Neural cell (in vitro differentiated cells): ENCODE measurements around the gene GLB1L2. TPM values are rescaled to one million over a fixed set of nuclear protein-coding genes. Genes with fewer than 3 reads are reported as not detected.

Experiments
- H2AFZ ChIP-seq: fragments of 200-600, 300-800 bp; sonication (generic), shearing (Covaris generic); 2 replicates; pipeline ENCODE4 v1.6.0; 2014; ENCODE audit warnings: low read depth, mild to moderate bottlenecking, antibody characterized with exemption, low read length, moderate library complexity
- H3F3A ChIP-seq: fragments of 200-600 bp; shearing (Covaris generic); 2 replicates; pipeline ENCODE4 v1.6.1; 2016; ENCODE audit warnings: mild to moderate bottlenecking, moderate library complexity, mixed read lengths, antibody characterized with exemption, low read length; ENCODE audit not compliant: insufficient read depth, poor library complexity, severe bottlenecking
- H3K27ac ChIP-seq: fragments of 200-600, 300-800 bp; sonication (generic), shearing (Covaris generic); 2 replicates; pipeline ENCODE4 v1.5.1; 2014; ENCODE audit warnings: mild to moderate bottlenecking, low read length, moderate library complexity
- H3K27me3 ChIP-seq: fragments of 300-800, 200-600 bp; sonication (generic), shearing (Covaris generic); 2 replicates; pipeline ENCODE4 v1.6.0; 2014; ENCODE audit warnings: mild to moderate bottlenecking, low read depth, low read length, moderate library complexity; ENCODE audit not compliant: insufficient read depth
- H3K36me3 ChIP-seq: fragments of 300-800, 200-600 bp; sonication (generic), shearing (Covaris generic); 2 replicates; pipeline ENCODE4 v1.5.1; 2014; ENCODE audit warnings: mild to moderate bottlenecking, antibody characterized with exemption, low read length, moderate library complexity; ENCODE audit not compliant: insufficient read depth
- H3K4me2 ChIP-seq: fragments of 300-800, 200-600 bp; sonication (generic), shearing (Covaris generic); 2 replicates; pipeline ENCODE4 v1.6.0; 2014; ENCODE audit warnings: mild to moderate bottlenecking, low read length
- H3K4me3 ChIP-seq: fragments of 300-800, 200-600 bp; sonication (generic), shearing (Covaris generic); 2 replicates; pipeline ENCODE4 v1.5.1; 2014; ENCODE audit warnings: mild to moderate bottlenecking, low read length, moderate library complexity
- H3K79me2 ChIP-seq: fragments of 200-600 bp; shearing (Covaris generic); replicated peaks from 2 replicates; pipeline ENCODE4 v1.6.0; 2014; ENCODE audit warnings: mild to moderate bottlenecking, low read length, moderate library complexity; ENCODE audit not compliant: insufficient read depth
- H3K9ac ChIP-seq: fragments of 300-800, 200-600 bp; sonication (generic), shearing (Covaris generic); 2 replicates; pipeline ENCODE4 v1.6.1; 2016; ENCODE audit warnings: mild to moderate bottlenecking, low read length, mixed read lengths
- H3K9me2 ChIP-seq: fragments of 200-600 bp; shearing (Covaris generic); 2 replicates; pipeline ENCODE4 v1.6.1; 2016; ENCODE audit warnings: mild to moderate bottlenecking, low read length, mixed read lengths; ENCODE audit not compliant: insufficient read depth
- H3K9me3 ChIP-seq: fragments of 200-600, 300-800 bp; sonication (generic), shearing (Covaris generic); 2 replicates; pipeline ENCODE4 v1.6.1; 2016; ENCODE audit warnings: mild to moderate bottlenecking, mixed run types, low read length, moderate library complexity, mixed read lengths
- H4K20me1 ChIP-seq: fragments of 200-600 bp; shearing (Covaris generic); 2 replicates; pipeline ENCODE4 v1.6.1; 2016; ENCODE audit warnings: mild to moderate bottlenecking, mixed run types; ENCODE audit not compliant: insufficient read depth
- EP300 ChIP-seq: fragments of 450-650 bp; conservative IDR thresholded peaks from 2 replicates; pipeline ENCODE4 v1.6.1; 2014; ENCODE audit warnings: antibody characterized with exemption, mild to moderate bottlenecking, moderate library complexity; ENCODE audit not compliant: poor library complexity, severe bottlenecking
- EZH2 ChIP-seq: fragments of 200-600, 300-800 bp; shearing (Covaris generic), sonication (generic); IDR thresholded peaks from 2 replicates; pipeline ENCODE4 v1.6.1; 2014; ENCODE audit warnings: antibody characterized with exemption, low read length, borderline replicate concordance, mild to moderate bottlenecking; ENCODE audit not compliant: insufficient read depth, poor library complexity, severe bottlenecking
- MXI1 ChIP-seq: fragments of 450-650 bp; conservative IDR thresholded peaks from 2 replicates; pipeline ENCODE4 v1.6.1; 2014; ENCODE audit warnings: antibody characterized with exemption, mild to moderate bottlenecking; ENCODE audit not compliant: poor library complexity, severe bottlenecking
- POLR2AphosphoS5 ChIP-seq: IDR thresholded peaks from 2 replicates; pipeline ENCODE4 v1.6.1; 2012
- RAD21 ChIP-seq: fragments of 450-650 bp; conservative IDR thresholded peaks from 2 replicates; pipeline ENCODE4 v1.6.1; 2014; ENCODE audit warnings: antibody characterized with exemption, mild to moderate bottlenecking, moderate library complexity
- SMC3 ChIP-seq: fragments of 450-650 bp; conservative IDR thresholded peaks from 2 replicates; pipeline ENCODE4 v1.6.1; 2014; ENCODE audit warnings: antibody characterized with exemption, mild to moderate bottlenecking, moderate library complexity; ENCODE audit not compliant: poor library complexity
- TAF1 ChIP-seq: IDR thresholded peaks from 2 replicates; pipeline ENCODE4 v1.6.1; 2012; ENCODE audit warnings: low read depth
- polyA plus RNA-seq: library from polyadenylated mRNA; depleted of rRNA; stranded (reverse); fragments of >200 nt; gene quantifications from 2 replicates; pipeline ENCODE4 v1.2.3, GENCODE V29; 2014
- TF ChIP-seq, protein P1 (sequence below): fragments of 450-650 bp; IDR thresholded peaks from 2 replicates; pipeline ENCODE4 v1.5.1; 2014; ENCODE audit warnings: antibody characterized with exemption, mild to moderate bottlenecking, moderate library complexity; ENCODE audit not compliant: poor library complexity, severe bottlenecking
- TF ChIP-seq, protein P2 (sequence below): IDR thresholded peaks from 2 replicates; pipeline ENCODE4 v1.6.1; 2012; ENCODE audit warnings: borderline replicate concordance

The GLB1L2 gene
- polyA plus RNA-seq, 1 donor from 2014 or later: 1.6 TPM

DNA sequence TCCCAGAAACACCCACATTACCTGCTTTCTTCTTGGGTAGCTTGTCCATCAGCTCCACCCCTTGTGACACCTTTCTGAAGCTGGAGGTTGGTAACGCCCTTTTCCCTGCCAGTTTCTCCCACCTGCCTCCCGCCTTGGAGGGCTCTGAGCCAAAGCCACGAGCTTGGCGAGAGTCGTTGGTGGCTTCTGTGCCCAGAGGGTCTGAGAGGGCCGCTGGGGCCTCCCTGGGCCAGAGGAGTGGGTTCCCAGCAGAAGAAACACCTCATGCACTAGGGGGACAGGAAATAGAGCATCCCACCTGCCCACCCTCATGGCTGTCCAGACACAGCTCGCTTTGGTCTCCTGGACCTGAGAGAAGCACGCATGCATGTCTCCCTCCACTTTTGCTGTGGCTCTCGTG is 42.4 kb downstream of the GLB1L2 start:
- Histone ChIP-seq H2AFZ (no peak overlapping the region), H3K27me3 (no peaks in the 10 kb centered on the region), H3K36me3 (no peaks in the 10 kb centered on the region), H3K4me2 (no peak overlapping the region), H3K9me3 (no peaks in the 10 kb centered on the region), H3F3A (no peaks in the 10 kb centered on the region), H3K9me2 (no peaks in the 10 kb centered on the region), H3K4me3 (no peak overlapping the region), H4K20me1 (no peaks in the 10 kb centered on the region), H3K79me2 (no peaks in the 10 kb centered on the region), H3K9ac (no peak overlapping the region), H3K27ac (no peak overlapping the region)
- TF ChIP-seq TAF1 (no peak), EZH2 (no peak), RAD21 (no peak), MXI1 (no peak), EP300 (no peak), SMC3 (no peak), POLR2AphosphoS5 (no peak)
- TF ChIP-seq, protein P1, sequence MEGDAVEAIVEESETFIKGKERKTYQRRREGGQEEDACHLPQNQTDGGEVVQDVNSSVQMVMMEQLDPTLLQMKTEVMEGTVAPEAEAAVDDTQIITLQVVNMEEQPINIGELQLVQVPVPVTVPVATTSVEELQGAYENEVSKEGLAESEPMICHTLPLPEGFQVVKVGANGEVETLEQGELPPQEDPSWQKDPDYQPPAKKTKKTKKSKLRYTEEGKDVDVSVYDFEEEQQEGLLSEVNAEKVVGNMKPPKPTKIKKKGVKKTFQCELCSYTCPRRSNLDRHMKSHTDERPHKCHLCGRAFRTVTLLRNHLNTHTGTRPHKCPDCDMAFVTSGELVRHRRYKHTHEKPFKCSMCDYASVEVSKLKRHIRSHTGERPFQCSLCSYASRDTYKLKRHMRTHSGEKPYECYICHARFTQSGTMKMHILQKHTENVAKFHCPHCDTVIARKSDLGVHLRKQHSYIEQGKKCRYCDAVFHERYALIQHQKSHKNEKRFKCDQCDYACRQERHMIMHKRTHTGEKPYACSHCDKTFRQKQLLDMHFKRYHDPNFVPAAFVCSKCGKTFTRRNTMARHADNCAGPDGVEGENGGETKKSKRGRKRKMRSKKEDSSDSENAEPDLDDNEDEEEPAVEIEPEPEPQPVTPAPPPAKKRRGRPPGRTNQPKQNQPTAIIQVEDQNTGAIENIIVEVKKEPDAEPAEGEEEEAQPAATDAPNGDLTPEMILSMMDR: no peak
- TF ChIP-seq, protein P2, sequence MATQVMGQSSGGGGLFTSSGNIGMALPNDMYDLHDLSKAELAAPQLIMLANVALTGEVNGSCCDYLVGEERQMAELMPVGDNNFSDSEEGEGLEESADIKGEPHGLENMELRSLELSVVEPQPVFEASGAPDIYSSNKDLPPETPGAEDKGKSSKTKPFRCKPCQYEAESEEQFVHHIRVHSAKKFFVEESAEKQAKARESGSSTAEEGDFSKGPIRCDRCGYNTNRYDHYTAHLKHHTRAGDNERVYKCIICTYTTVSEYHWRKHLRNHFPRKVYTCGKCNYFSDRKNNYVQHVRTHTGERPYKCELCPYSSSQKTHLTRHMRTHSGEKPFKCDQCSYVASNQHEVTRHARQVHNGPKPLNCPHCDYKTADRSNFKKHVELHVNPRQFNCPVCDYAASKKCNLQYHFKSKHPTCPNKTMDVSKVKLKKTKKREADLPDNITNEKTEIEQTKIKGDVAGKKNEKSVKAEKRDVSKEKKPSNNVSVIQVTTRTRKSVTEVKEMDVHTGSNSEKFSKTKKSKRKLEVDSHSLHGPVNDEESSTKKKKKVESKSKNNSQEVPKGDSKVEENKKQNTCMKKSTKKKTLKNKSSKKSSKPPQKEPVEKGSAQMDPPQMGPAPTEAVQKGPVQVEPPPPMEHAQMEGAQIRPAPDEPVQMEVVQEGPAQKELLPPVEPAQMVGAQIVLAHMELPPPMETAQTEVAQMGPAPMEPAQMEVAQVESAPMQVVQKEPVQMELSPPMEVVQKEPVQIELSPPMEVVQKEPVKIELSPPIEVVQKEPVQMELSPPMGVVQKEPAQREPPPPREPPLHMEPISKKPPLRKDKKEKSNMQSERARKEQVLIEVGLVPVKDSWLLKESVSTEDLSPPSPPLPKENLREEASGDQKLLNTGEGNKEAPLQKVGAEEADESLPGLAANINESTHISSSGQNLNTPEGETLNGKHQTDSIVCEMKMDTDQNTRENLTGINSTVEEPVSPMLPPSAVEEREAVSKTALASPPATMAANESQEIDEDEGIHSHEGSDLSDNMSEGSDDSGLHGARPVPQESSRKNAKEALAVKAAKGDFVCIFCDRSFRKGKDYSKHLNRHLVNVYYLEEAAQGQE: no peak

DNA sequence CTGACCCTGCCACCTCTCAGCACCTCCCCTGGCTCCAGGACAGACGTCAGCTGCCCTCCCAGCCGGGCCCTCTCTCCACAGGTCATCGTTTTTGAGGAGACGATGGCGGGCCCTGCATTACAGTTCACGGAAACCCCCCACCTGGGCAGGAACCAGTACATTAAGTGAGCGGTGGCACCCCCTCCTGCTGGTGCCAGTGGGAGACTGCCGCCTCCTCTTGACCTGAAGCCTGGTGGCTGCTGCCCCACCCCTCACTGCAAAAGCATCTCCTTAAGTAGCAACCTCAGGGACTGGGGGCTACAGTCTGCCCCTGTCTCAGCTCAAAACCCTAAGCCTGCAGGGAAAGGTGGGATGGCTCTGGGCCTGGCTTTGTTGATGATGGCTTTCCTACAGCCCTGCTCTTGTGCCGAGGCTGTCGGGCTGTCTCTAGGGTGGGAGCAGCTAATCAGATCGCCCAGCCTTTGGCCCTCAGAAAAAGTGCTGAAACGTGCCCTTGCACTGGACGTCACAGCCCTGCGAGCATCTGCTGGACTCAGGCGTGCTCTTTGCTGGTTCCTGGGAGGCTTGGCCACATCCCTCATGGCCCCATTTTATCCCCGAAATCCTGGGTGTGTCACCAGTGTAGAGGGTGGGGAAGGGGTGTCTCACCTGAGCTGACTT is 43.2 kb downstream of the GLB1L2 start:
- Histone ChIP-seq H4K20me1 (no peaks in the 10 kb centered on the region), H3K79me2 (no peaks in the 10 kb centered on the region), H3K27me3 (no peaks in the 10 kb centered on the region), H2AFZ (no peak overlapping the region), H3K4me3 (no peak overlapping the region), H3K36me3 (no peaks in the 10 kb centered on the region), H3K9me2 (no peaks in the 10 kb centered on the region), H3K4me2 (no peak overlapping the region), H3K9ac (no peak overlapping the region), H3K27ac (no peak overlapping the region), H3F3A (no peaks in the 10 kb centered on the region), H3K9me3 (no peaks in the 10 kb centered on the region)
- TF ChIP-seq RAD21 (no peak), POLR2AphosphoS5 (no peak), MXI1 (no peak), TAF1 (no peak), EP300 (no peak), EZH2 (no peak), SMC3 (no peak)
- TF ChIP-seq, protein P2: no peak
- TF ChIP-seq, protein P1: no peak
